SJCRH30 (cell line): ENCODE results near the gene TEAD1. TPM values are rescaled to one million over a fixed set of nuclear protein-coding genes. Genes with fewer than 3 reads are reported as not detected.

ENCODE experiments used
- DNase-seq, 2 experiments: peaks; one replicate each; pipeline ENCODE4 v3.0.0-alpha.2; 2015 to 2020
- H3K27ac ChIP-seq: fragments of 250-450 bp; sonication (Bioruptor Pico); 2 replicates; pipeline ENCODE4 v1.5.1; 2020; ENCODE audit warnings: mild to moderate bottlenecking, moderate library complexity
- H3K27me3 ChIP-seq: fragments of 250-450 bp; sonication (Bioruptor Pico); 2 replicates; pipeline ENCODE4 v1.5.1; 2020; ENCODE audit warnings: mild to moderate bottlenecking, moderate library complexity
- H3K36me3 ChIP-seq: fragments of 250-450 bp; sonication (Bioruptor Pico); 2 replicates; pipeline ENCODE4 v1.5.1; 2020; ENCODE audit warnings: mild to moderate bottlenecking, moderate library complexity
- H3K4me1 ChIP-seq: fragments of 250-450 bp; sonication (Bioruptor Pico); 2 replicates; pipeline ENCODE4 v1.5.1; 2020; ENCODE audit warnings: mild to moderate bottlenecking, moderate library complexity
- H3K4me3 ChIP-seq: fragments of 250-450 bp; sonication (Bioruptor Pico); 2 replicates; pipeline ENCODE4 v1.5.1; 2020; ENCODE audit warnings: mild to moderate bottlenecking, moderate library complexity
- H3K9me3 ChIP-seq: fragments of 250-450 bp; sonication (Bioruptor Pico); replicated peaks from 2 replicates; pipeline ENCODE4 v1.5.1; 2020; ENCODE audit warnings: mild to moderate bottlenecking, moderate library complexity
- total RNA-seq: library from RNA; depleted of rRNA; stranded (reverse); fragments of >200 nt; shearing (Covaris generic); gene quantifications from 2 replicates; pipeline ENCODE4 v1.2.3, GENCODE V29; 2014

TEAD1 gene
- total RNA-seq, 1 experiment from 2014 or later, result 84.4 TPM

DNA sequence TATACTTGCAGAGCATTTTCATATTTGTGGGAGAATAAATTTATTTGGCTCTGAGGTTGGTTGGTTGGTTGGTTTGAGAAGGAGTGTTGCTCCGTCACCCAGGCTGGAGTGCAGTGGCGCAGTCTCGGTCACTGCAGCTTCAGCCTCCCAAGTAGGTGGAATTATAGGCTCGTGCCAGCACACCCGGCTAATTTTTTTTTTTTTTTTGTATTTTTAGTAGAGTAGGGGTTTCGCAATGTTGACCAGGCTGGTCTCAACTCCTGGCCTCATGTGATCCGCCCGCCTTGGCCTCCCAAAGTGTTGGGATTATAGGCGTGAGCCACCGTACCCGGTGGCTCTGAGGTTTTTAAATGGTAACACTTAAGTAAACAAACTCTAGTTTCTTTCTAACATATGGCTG lies 161.1 kb downstream of the TEAD1 start:
- no peak overlapping the region for H3K27ac ChIP-seq
- no peaks in the 10 kb centered on the region; the same call in 1 of the 2 replicates for H3K4me1 ChIP-seq
- no peaks in the 10 kb centered on the region for H3K27me3 ChIP-seq
- DNase-seq, result no peak
- no peaks in the 10 kb centered on the region for H3K9me3 ChIP-seq
- H3K36me3 ChIP-seq, result no peaks in the 10 kb centered on the region
- H3K4me3 ChIP-seq, result no peak overlapping the region

DNA sequence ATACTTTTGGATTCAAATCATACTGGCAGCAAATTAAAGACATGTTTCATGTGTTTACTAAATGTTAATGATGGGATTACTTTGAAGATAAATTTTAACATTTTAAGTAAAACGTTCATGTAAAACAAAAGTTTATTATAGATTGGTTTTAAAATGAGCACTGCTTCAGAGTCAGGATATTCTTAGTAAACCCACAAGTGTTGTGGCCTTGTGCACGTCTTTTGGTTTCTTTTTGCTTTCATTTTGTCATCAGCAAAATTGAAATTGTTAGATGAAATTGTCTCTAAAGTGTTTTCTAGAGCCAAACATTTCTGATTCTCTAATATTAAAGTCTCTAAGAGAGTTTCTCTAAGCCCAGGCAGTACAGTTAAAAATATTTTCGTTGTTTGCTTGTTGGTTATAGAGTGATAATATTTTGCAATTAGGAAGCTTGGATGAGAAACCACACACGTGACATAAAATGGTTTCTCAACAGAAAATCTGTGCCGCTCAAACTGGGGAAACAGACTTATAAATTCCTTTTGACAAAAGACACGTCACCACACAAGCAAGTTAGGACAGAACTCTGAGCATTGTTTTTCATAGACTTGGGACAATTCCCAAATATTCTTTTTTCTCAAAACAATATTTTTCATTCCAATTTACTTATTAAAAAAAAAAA lies 164.4 kb downstream of the TEAD1 start:
- Histone ChIP-seq H3K4me3 (no peak overlapping the region), H3K9me3 (no peaks in the 10 kb centered on the region), H3K4me1 (peaks cover 22% of the 10 kb centered on the region), H3K36me3 (no peaks in the 10 kb centered on the region), H3K27me3 (no peaks in the 10 kb centered on the region), H3K27ac (no peak overlapping the region)
- no peak for DNase-seq

DNA sequence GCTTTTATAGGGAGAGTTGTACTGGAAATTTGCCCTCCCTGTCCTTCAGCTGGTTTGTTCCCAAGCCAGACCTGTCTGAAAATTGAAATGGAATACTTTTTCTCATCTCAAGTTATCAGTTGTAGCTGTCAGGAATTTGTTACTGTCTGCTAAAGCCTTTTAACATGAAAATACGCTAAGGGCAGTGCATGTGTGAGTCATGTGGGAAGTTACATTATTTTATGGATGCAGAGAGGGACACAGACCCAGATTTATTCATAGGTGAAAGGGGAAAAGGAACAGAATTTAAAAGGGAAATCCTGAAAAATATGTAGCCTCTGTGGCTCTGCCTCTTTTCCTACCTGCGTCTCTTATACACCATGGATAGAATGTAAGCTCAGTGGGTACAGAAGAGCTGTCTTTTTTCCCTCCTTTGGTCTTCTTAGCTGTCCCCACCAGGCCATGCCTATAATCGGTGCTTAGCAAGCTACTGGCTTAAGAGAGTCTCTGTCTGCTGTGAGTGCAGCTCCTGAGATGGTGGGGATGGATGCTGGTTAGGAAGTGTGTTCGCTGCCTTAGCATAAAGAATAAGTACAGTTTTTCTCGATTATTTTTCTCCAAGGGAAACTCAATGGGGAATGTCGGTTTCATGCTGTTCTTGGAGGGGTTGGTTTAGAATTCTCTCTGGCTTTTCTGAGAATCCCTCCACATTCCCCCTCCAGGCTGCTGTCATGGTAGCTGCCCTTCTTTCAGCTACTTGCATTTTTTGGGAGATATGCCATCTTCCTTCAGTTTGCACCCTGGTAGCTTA lies 166.8 kb downstream of the TEAD1 start:
- Histone ChIP-seq H3K27me3 (no peaks in the 10 kb centered on the region), H3K9me3 (no peaks in the 10 kb centered on the region), H3K36me3 (no peaks in the 10 kb centered on the region), H3K4me1 (peaks cover 40% of the 10 kb centered on the region), H3K27ac (no peak overlapping the region), H3K4me3 (no peak overlapping the region)
- DNase-seq, result no peak

DNA sequence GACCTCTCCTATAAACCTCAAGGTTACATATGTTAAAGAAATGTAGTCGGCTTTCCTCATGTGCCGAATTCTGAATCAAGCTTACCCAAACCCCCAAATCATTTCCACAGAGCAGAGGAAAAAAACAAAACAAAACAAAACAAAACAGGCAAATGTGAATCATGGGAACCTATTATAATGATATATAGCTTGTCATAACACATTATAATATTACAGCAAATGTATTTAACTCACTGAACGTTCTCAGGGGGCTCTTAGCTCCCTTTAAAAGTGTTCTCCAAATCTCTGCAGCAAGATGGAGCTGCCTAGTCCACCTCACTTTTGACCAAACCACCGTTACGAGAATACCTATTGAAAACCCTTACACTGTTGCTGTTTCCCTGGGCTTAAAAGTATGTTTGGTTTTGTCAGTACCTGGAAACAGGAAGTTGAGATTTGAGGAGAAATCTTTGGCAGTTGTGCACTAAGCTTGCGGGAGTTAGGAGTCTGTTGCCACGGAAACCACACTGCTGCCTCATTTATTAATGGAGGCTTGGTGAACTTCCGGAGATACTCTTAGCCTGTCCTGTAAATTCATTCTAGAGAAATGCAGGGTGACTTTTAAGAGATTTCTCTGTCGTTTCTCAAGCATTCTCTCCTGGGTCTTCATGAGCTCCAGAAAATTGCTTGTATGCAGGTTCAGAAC lies 167.9 kb downstream of the TEAD1 start:
- H3K27ac ChIP-seq, result no peak overlapping the region; the same call in 1 of the 2 replicates
- peaks cover 49% of the 10 kb centered on the region for H3K4me1 ChIP-seq
- H3K4me3 ChIP-seq, result 0 out of 2 replicates have a peak overlapping the region, but pooled peaks have one; percentile 6
- H3K9me3 ChIP-seq, result 0 out of 2 replicates have a peak, but pooled peaks cover 3% of the 10 kb centered on the region
- H3K27me3 ChIP-seq, result no peaks in the 10 kb centered on the region
- peak; percentile 66 to 74 for DNase-seq
- no peaks in the 10 kb centered on the region for H3K36me3 ChIP-seq

DNA sequence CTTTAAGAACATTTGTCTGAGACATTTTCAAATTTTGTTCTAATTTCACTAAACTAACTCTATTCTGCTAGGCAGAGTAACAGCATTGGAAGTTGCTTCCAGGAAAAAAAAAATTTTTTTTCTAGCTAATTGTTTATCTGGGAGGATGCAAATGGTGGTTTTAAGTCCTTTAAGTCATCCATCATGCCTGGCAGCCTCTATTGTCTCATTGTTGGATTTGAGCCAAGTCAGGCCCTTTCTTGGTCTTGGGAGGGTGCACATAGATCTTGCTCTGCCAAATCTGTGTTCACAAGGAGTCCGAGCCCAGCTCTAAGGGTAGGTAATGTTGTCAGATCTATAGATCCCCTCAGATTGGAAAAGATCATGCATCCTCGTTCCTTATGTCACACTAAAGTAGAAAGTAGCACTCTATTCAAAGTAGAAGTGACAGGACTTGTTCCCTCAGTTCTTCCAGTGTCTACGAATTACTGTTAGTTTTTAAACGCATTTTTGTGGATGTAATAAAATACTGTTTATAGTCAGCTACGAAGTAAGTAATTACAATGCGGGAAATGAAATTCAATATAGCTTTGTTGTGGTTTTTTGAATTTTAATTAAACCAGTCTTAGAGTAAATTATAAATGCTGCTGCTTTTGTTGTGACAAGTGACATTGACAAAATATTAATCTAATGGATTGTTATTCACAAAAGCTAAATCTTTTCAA lies 168.9 kb downstream of the TEAD1 start:
- H3K27me3 ChIP-seq, result no peaks in the 10 kb centered on the region
- H3K4me1 ChIP-seq, result peaks cover 49% of the 10 kb centered on the region
- 0 out of 2 replicates have a peak, but pooled peaks cover 3% of the 10 kb centered on the region for H3K9me3 ChIP-seq
- DNase-seq, result peak; percentile 58 to 79
- no peaks in the 10 kb centered on the region for H3K36me3 ChIP-seq
- no peak overlapping the region for H3K4me3 ChIP-seq
- H3K27ac ChIP-seq, result no peak overlapping the region; the same call in 1 of the 2 replicates

DNA sequence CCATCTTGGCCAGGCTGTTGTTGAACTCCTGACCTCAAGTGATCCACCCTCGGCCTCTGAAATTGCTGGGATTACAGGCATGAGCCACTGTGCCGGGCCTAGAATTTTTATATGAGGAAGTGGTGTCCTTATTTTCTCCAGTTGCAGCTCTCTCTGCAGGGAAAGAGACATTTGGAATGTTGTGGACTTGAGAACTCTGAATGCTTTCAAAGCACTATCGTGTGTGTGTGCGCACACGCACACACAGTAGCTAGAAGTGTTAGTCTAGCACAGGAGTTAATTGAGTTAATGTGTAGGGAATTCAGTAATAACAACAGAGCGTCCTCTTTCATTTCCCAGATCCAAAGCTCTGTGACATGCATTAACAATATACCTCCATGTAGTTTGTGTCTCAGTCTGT lies 170.9 kb downstream of the TEAD1 start:
- H3K9me3 ChIP-seq, result 0 out of 2 replicates have a peak, but pooled peaks cover 3% of the 10 kb centered on the region
- H3K27me3 ChIP-seq, result no peaks in the 10 kb centered on the region
- no peak for DNase-seq
- H3K36me3 ChIP-seq, result no peaks in the 10 kb centered on the region
- peak overlapping the region; percentile 22 for H3K4me3 ChIP-seq
- peaks cover 49% of the 10 kb centered on the region for H3K4me1 ChIP-seq
- H3K27ac ChIP-seq, result peak overlapping the region; percentile 84

DNA sequence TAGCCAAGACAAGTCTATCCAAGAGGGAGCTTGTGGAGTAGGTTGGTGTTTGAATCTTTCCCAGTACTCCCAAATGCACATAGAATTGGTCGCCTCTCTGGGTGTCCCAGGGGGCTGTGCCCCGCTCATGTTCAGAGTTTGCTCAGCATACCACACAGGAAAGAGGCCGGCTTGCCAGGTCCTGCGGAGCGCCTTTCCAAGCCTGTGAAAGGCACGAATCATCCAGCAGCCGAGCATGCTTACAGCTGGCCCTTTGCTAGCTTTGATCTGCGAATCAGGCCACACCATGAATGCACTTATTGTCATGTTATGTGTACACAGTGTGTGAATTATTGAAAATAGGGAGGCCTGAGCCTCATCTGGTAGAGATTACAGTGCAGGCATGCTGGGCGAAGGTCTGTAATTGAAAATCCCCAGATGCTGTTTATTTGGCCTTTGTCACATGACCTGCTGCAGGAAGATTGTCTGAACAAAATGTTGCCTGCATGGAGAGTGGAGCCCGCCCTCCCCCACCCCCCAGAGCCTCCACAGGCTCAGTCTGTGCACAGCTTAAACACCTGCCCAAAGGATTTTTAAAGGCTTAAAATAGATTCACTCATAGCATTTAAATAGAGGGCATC lies 171.6 kb downstream of the TEAD1 start:
- DNase-seq, result peak; percentile 83 to 91
- no peaks in the 10 kb centered on the region for H3K36me3 ChIP-seq
- peak overlapping the region; percentile 22 for H3K4me3 ChIP-seq
- no peaks in the 10 kb centered on the region for H3K27me3 ChIP-seq
- H3K27ac ChIP-seq, result peak overlapping the region; percentile 84
- H3K9me3 ChIP-seq, result 0 out of 2 replicates have a peak, but pooled peaks cover 3% of the 10 kb centered on the region
- H3K4me1 ChIP-seq, result peaks cover 47% of the 10 kb centered on the region

DNA sequence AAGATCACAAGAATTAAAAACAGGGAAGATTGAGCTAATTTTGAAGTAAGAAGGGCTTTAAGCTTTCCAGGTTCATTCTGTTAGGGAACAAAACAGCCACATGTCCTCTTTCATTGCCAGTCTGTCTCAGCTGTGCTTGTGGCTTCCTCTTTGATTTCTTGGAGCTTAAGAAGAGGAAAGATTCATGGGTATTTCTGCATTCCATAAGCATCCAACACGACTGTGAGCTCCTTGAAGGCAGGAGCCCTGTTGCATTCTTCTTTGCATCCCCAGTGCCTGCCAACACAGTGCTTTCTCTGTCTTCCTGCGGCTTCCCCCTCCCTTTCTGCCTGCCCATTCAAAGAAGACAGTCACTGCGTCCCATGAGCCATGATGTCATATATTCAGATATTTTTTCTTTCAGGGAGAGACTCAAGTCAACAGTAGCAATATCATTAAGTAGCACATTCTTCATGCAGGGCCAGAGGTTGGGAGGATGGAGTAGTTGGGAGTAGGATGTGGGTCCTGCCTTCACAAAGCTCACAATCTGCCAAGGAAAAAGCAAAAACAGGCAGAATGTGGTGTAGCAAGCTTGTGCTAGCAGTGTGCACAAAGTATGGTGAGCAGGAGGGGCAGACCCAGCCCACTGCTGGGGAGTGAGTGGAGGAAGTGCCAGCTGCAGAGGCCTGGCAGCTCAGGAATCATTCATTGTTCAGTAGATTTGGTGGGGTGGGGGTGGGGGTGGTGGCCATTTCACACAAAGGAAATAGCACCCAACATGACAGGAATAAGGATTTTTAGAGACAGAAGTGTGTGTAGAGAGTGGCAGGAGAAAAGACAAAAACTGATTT lies 172.8 kb downstream of the TEAD1 start:
- Histone ChIP-seq H3K9me3 (0 out of 2 replicates have a peak, but pooled peaks cover 3% of the 10 kb centered on the region), H3K36me3 (no peaks in the 10 kb centered on the region), H3K4me1 (peaks cover 44% of the 10 kb centered on the region), H3K4me3 (no peak overlapping the region), H3K27me3 (no peaks in the 10 kb centered on the region), H3K27ac (peak overlapping the region; percentile 84)
- peak; percentile 32 to 71 for DNase-seq

DNA sequence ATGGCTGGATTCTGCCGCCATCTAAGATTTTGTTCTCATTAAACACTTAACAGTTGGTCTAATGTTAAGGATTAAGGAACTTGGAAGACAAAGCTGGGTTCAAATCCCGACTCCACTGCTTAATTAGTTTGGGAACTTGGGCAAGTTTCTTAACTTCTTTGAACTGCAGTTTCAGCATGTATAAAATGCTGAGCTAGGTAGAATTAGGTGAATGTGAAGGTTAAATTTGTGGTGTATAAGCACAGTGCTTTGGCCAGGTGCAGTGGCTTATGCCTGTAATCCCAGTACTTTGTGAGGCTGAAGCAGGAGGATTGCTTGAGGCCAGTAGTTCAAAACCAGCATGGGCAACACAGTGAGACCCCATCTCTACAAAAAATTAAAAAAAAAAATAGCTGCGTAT lies 174.2 kb downstream of the TEAD1 start:
- Histone ChIP-seq H3K9me3 (0 out of 2 replicates have a peak, but pooled peaks cover 3% of the 10 kb centered on the region), H3K4me1 (peaks cover 29% of the 10 kb centered on the region), H3K36me3 (no peaks in the 10 kb centered on the region), H3K27ac (no peak overlapping the region), H3K4me3 (no peak overlapping the region), H3K27me3 (no peaks in the 10 kb centered on the region)
- DNase-seq, result no peak

DNA sequence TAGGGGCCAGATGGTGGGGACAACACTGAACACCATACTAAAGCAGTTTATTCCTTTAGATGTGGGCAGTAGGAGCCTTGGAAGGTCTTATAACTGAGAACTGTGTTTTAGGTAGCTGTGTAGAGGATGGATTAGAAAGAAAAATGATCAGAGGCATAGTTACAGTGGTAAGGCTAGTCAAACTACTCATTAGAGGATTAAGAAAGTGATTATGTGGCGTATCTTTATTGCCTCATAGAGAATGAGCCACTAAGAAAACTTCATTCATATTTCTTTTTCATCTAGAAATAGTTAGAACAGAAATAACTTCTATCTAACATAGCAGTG lies 179.1 kb downstream of the TEAD1 start:
- Histone ChIP-seq H3K36me3 (no peaks in the 10 kb centered on the region), H3K4me1 (no peaks in the 10 kb centered on the region), H3K27me3 (no peaks in the 10 kb centered on the region), H3K9me3 (no peaks in the 10 kb centered on the region), H3K4me3 (no peak overlapping the region), H3K27ac (no peak overlapping the region)
- DNase-seq, result no peak

DNA sequence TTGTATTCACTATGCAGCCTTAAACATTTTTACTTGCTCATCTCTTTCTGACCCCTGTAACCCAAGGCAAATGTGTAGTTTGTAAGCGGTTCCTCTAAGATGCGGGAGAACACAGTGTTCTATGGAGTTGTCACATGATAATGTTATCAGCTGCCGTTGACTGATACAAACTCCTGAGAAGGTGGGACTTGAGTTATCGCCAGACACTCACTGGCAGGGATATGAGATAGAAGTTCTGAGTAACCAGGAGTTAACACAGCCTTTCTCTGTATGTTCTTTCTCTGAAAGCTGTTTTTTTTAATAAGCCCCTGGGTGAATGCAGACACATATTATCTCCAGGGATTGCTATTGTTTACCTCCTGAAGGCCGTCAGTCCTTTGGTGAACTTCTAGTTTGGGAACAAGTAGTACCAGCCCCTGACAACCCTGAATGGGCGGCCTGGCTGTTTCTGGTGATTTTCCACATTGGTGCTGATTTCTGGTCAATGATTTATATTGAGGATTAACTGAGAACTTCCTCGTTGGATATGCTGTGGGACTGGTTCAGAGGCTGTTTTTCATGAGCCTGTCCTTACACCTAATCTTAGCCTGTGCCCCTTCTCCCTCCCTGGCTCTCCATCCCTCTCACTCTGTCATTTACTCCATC lies 179.6 kb downstream of the TEAD1 start:
- Histone ChIP-seq H3K27me3 (no peaks in the 10 kb centered on the region), H3K36me3 (no peaks in the 10 kb centered on the region)
- DNase-seq, result no peak

DNA sequence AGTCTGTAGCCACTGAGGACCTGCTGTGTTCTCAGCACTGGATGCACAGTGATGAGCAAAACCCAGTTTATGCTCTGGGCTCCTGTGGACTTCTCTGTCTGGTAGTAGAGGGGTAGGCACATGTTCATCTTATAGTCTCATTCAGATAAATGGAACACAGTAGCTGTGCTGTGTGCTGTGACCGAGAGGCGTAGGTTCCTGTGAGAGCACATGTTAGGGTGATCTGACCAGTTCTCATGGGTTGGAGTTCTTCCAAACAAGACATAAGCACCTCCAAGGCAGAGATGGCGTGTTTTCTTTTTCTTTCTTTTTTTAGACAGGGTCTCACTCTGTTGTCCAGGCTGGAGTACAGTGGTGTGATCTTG lies 180.1 kb downstream of the TEAD1 start:
- H3K4me1 ChIP-seq, result no peaks in the 10 kb centered on the region
- H3K9me3 ChIP-seq, result no peaks in the 10 kb centered on the region
- no peaks in the 10 kb centered on the region for H3K27me3 ChIP-seq
- DNase-seq, result no peak
- no peaks in the 10 kb centered on the region for H3K36me3 ChIP-seq
- no peak overlapping the region for H3K27ac ChIP-seq
- no peak overlapping the region for H3K4me3 ChIP-seq

More for the DNA sequence above, 179.6 kb downstream of the TEAD1 start:
- H3K9me3 ChIP-seq, result no peaks in the 10 kb centered on the region
- no peaks in the 10 kb centered on the region for H3K4me1 ChIP-seq
- no peak overlapping the region for H3K4me3 ChIP-seq
- no peak overlapping the region for H3K27ac ChIP-seq

DNA sequence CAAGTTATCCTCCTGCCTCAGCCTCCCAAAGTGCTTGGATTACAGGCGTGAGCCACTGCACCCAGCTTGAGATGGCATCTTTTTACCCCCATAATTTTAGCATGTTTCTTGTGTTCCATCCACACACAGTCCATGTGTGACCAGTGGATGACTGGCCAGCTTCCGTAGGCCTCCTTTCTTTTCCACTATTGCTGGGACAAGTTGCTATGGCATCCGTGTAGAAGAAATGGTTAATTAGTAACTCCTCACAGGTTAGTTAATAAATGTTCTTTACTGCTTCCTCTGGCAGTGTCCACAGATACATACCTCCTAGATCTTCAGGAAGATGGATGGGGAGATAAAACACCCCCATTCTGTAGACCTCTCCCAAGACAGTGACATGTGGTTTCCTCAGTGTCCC lies 180.6 kb downstream of the TEAD1 start:
- H3K36me3 ChIP-seq, result no peaks in the 10 kb centered on the region
- DNase-seq, result no peak
- no peaks in the 10 kb centered on the region for H3K4me1 ChIP-seq
- no peak overlapping the region for H3K27ac ChIP-seq
- no peak overlapping the region for H3K4me3 ChIP-seq
- H3K9me3 ChIP-seq, result no peaks in the 10 kb centered on the region
- no peaks in the 10 kb centered on the region for H3K27me3 ChIP-seq
